BJ (cell line): Measurements from ENCODE around the gene NR5A2. TPM values are rescaled to one million over a fixed set of nuclear protein-coding genes. Genes with fewer than 3 reads are reported as not detected.

ENCODE experiments used
- CTCF ChIA-PET: fragments of 350-600 bp; formaldehyde crosslinking; extraction: SDS; loops from one replicate; lab custom pipeline; 2021; ENCODE audit warnings: antibody characterized with exemption, inconsistent platforms; lab: Yijun Ruan, JAX
- POLR2A ChIA-PET: fragments of 300-600 bp; sonication (Branson Sonifier 250); formaldehyde crosslinking; extraction: SDS; loops from one replicate; lab custom pipeline; 2021; ENCODE audit warnings: antibody characterized with exemption; lab: Charles Lee
- DNase-seq: peaks from one replicate; pipeline ENCODE4 v3.0.0-alpha.2; 2011; ENCODE audit warnings: low read depth
- H3K27me3 ChIP-seq: 2 replicates; pipeline ENCODE4 v1.6.0; 2011; ENCODE audit warnings: low read length; ENCODE audit not compliant: control insufficient read depth, insufficient read depth
- H3K36me3 ChIP-seq: 2 replicates; pipeline ENCODE4 v1.5.1; 2011; ENCODE audit warnings: low read length; ENCODE audit not compliant: control insufficient read depth, insufficient read depth
- H3K4me3 ChIP-seq: 2 replicates; pipeline ENCODE4 v1.5.1; 2011; ENCODE audit warnings: low read depth, mild to moderate bottlenecking, control low read depth, low read length
- CTCF ChIP-seq: IDR thresholded peaks from 2 replicates; pipeline ENCODE4 v1.5.1; 2011; ENCODE audit warnings: low read depth, mild to moderate bottlenecking, control low read depth, inconsistent platforms, low read length, moderate library complexity; ENCODE audit not compliant: insufficient read depth
- polyA plus RNA-seq: library from polyadenylated mRNA; depleted of rRNA; stranded (reverse); fragments of >200 nt; gene quantifications from 2 replicates; pipeline ENCODE4 v1.2.3, GENCODE V29; 2011

NR5A2 gene
- polyA plus RNA-seq, 1 experiment, result 0.12 TPM

- H3K36me3 ChIP-seq, result no peaks in the 10 kb centered on the region
- POLR2A ChIA-PET, result no interaction called here
- H3K4me3 ChIP-seq, result no peak overlapping the region
- TF ChIP-seq CTCF, result no peak
- CTCF ChIA-PET, result interaction anchor here (1.2 kb wide), 2 partner anchors 9 to 48 kb away, joined by 3 to 5 read pairs; no protein-coding TSS in a partner anchor
- no peak for DNase-seq
- no peaks in the 10 kb centered on the region for H3K27me3 ChIP-seq
These were observed 44.0 kb upstream of the NR5A2 start for GRCh38 chr1:199983531-199983930.

- CTCF ChIA-PET, result no interaction called here
- DNase-seq, result no peak
- no peak for TF ChIP-seq CTCF
- Histone ChIP-seq H3K4me3 (no peak overlapping the region), H3K27me3 (no peaks in the 10 kb centered on the region), H3K36me3 (no peaks in the 10 kb centered on the region)
- POLR2A ChIA-PET, result interaction anchor here (0.6 kb wide), 1 partner anchor 28 kb away, joined by 3 read pairs; no protein-coding TSS in a partner anchor
These were observed 32.3 kb upstream of the NR5A2 start for GRCh38 chr1:199995096-199995685.

GRCh38 chr1:200005165-200005564 lies 22.3 kb upstream of the NR5A2 start:
- no peaks in the 10 kb centered on the region for H3K36me3 ChIP-seq
- no peak for TF ChIP-seq CTCF
- no peak for DNase-seq
- POLR2A ChIA-PET, result no interaction called here
- no peaks in the 10 kb centered on the region for H3K27me3 ChIP-seq
- no peak overlapping the region for H3K4me3 ChIP-seq
- CTCF ChIA-PET, result no interaction called here

GRCh38 chr1:200006711-200007110 lies 20.8 kb upstream of the NR5A2 start:
- Histone ChIP-seq H3K4me3 (no peak overlapping the region), H3K36me3 (no peaks in the 10 kb centered on the region), H3K27me3 (no peaks in the 10 kb centered on the region)
- no peak for DNase-seq
- POLR2A ChIA-PET, result no interaction called here
- CTCF ChIA-PET, result interaction anchor here (0.8 kb wide), 1 partner anchor 18 kb away, joined by 3 read pairs; no protein-coding TSS in a partner anchor
- no peak for TF ChIP-seq CTCF

- CTCF ChIA-PET, result no interaction called here
- H3K4me3 ChIP-seq, result no peak overlapping the region
- no peak for TF ChIP-seq CTCF
- DNase-seq, result no peak
- no peaks in the 10 kb centered on the region for H3K27me3 ChIP-seq
- no peaks in the 10 kb centered on the region for H3K36me3 ChIP-seq
- POLR2A ChIA-PET, result no interaction called here
These were observed 11.7 kb upstream of the NR5A2 start for GRCh38 chr1:200015811-200016210.
